Astrocyte of the cerebellum (primary cell): ENCODE measurements around the gene MAPKAP1.
"Not testable (repeated sequence)": the region's sequence is repeated elsewhere in the genome, so short reads cannot be mapped to it uniquely, and the experiment has no call there.

Experiments
- DNase-seq: peaks from one replicate; pipeline ENCODE4 v3.0.0-alpha.2; 2011; ENCODE audit warnings: low read depth
- H3K4me3 ChIP-seq: 2 replicates; pipeline ENCODE4 v1.5.1; 2011; ENCODE audit warnings: mild to moderate bottlenecking, low read depth, low read length, moderate library complexity
- CTCF ChIP-seq: IDR thresholded peaks from 2 replicates; pipeline ENCODE4 v1.5.1; 2012; ENCODE audit warnings: low read length, low read depth, moderate library complexity, mild to moderate bottlenecking; ENCODE audit errors: missing control alignments
- in situ Hi-C: cut with HindIII; loops from 2 replicates; pipeline ENCODE4 v1.10.0; 2017; ENCODE audit warnings: low sequenced_read_pairs

Gene MAPKAP1

GRCh38 chr9:125585503-125586171 lies 121.4 kb downstream of the MAPKAP1 start:
- DNase-seq, result no peak
- in situ Hi-C loops, result no loop called here
- TF ChIP-seq CTCF, result no peak

GRCh38 chr9:125580701-125581286 lies 126.2 kb downstream of the MAPKAP1 start:
- in situ Hi-C loops, result no loop called here

More at GRCh38 chr9:125585503-125586171, 121.4 kb downstream of the MAPKAP1 start:
- no peak overlapping the region for H3K4me3 ChIP-seq

GRCh38 chr9:125579030-125579932 lies 127.7 kb downstream of the MAPKAP1 start:
- no peak overlapping the region for H3K4me3 ChIP-seq
- TF ChIP-seq CTCF, result no peak
- DNase-seq, result no peak
- in situ Hi-C loops, result no loop called here

More at GRCh38 chr9:125580701-125581286, 126.2 kb downstream of the MAPKAP1 start:
- no peak for DNase-seq
- TF ChIP-seq CTCF, result no peak
- no peak overlapping the region for H3K4me3 ChIP-seq

GRCh38 chr9:125574126-125574877 lies 132.7 kb downstream of the MAPKAP1 start:
- DNase-seq, result no peak
- TF ChIP-seq CTCF, result no peak
- H3K4me3 ChIP-seq, result no peak overlapping the region
- in situ Hi-C loops, result no loop called here

DNA sequence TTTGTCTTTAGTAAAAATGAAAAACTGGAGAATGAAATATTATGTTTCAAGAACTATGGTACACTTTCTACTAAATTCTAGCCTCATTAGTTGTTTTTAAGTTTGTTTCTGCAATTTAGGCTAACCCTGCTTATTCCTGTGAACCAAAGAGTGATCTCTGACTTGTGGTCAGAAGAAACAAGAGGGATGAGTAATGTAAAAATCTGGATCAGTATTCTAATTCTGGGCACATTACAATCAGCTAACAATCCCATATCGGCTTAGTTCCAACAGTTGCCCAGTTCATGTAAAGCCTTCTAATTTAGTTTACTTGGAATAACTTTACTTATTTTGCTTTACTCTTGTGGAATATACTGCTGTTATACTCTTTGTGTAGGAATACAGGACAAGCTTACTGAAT lies 134.5 kb downstream of the MAPKAP1 start:
- DNase-seq, in situ Hi-C loops, H3K4me3 ChIP-seq: not testable (repeated sequence)

GRCh38 chr9:125571824-125572223 lies 135.2 kb downstream of the MAPKAP1 start:
- DNase-seq, H3K4me3 ChIP-seq, in situ Hi-C loops: not testable (repeated sequence)

GRCh38 chr9:125570246-125570645 lies 136.8 kb downstream of the MAPKAP1 start:
- DNase-seq, result no peak
- TF ChIP-seq CTCF, result no peak
- in situ Hi-C loops, result no loop called here
- H3K4me3 ChIP-seq, result no peak overlapping the region
